HG02981 (cell line): ENCODE measurements around the gene ABI2.

Experiments used
- ATAC-seq: cut with Tn5 transposase; IDR thresholded peaks from one replicate; pipeline ENCODE4 v1.9.1; 2021; ENCODE audit warnings: mild to moderate bottlenecking, moderate library complexity; ENCODE audit not compliant: unreplicated experiment

ABI2 gene

GRCh38 chr2:203471323-203471722 lies 143.1 kb downstream of the ABI2 start:
- ATAC-seq: no peak

- ATAC-seq: no peak
Measured at GRCh38 chr2:203476881-203477280, 148.7 kb downstream of the ABI2 start.

- ATAC-seq: no peak
Measured at GRCh38 chr2:203480623-203481022, 152.4 kb downstream of the ABI2 start.

GRCh38 chr2:203484266-203485112 lies 156.3 kb downstream of the ABI2 start:
- ATAC-seq: peak; percentile 80

- no peak for ATAC-seq
Measured at GRCh38 chr2:203489531-203489930, 161.3 kb downstream of the ABI2 start.

GRCh38 chr2:203490391-203490790 lies 162.2 kb downstream of the ABI2 start:
- no peak for ATAC-seq

- no peak for ATAC-seq
Measured at GRCh38 chr2:203492965-203493364, 164.8 kb downstream of the ABI2 start.
